GM19238 (cell line): ENCODE measurements around the gene HTR1D.
A peak's percentile ranks its signal among the peaks of the same experiment; 100 is the strongest.
"Not testable (repeated sequence)": the region's sequence is repeated elsewhere in the genome, so short reads cannot be mapped to it uniquely, and the experiment has no call there.

Experiments
- DNase-seq: peaks from one replicate; pipeline ENCODE4 v3.0.0; 2011; ENCODE audit warnings: low spot score; ENCODE audit not compliant: insufficient read length

The HTR1D gene

GRCh38 chr1:23221107-23221506, 3.8 kb upstream of the HTR1D start:
- no peak for DNase-seq

DNA sequence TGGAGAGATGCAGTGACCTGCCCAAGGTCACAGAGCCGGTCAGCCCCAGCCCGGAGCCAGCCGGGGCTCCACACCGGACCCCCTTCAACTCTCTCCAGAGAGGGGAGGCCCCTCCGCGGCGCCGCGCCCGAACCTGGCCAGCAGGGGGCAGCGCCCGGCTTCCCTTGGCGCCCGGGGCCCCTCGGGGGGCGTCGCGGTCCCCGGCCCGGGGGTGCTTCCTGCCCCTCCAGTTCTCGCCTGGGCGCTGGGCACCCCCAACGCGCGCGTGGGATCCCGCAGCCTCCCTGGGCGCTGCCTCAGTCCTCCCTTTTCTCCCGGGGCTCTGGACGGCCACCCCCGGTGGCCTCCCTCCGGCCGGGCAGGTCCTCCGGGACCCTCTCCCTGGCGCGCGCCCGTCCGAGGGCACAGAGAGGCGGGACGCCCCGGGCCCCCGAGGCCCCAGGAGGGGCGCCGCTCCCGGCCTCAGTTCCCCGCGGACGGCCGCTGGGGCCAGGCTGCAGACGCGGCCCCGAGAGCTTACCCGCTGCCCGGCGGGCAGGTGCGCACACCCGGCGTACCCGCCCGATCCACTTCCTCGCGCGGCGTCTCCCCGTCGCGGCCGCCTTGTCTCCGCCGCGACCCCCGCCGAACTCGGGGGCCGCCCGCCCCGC, 406 bp downstream of the HTR1D start:
- DNase-seq, result peak; percentile 29

- DNase-seq, result no peak
Observed at GRCh38 chr1:23215751-23216449, 1.4 kb downstream of the HTR1D start.

DNA sequence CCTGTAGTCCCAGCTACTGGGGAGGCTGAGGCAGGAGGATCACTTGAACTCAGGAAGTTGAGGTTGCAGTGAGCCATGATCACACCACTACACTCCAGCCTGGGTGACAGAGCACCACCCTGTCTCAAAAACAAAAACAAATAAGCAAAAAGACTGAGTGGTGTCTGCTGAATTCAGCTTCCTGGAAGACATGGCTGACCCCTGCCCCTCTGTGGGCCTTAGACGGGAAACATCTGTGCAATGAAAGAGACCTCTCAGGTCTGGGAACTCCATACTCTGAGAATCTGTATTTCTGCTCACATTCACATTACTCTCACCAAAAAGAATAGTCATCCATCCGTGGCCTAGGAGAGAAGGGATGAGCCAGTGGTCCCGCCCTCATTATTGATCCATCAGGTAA, 2.0 kb downstream of the HTR1D start:
- DNase-seq, result no peak

DNA sequence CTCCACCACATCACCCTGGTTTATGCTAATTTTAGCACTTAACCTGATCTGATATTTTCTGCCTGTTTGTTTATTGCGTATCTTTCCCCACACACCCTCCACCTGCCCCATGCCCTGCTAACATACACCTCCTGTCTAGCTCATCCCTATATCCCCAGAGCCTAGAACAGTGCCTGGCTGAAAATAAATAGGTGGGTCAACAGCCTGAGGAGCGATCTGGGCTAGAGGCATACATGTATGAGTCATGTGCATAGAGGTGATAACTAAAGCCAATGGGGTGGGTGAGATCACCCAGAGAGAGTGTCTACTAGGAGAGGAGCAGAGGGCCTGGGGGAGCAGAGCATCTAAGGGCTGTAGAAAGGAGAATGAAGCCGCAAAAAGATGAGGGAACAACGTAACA, 2.7 kb downstream of the HTR1D start:
- no peak for DNase-seq

DNA sequence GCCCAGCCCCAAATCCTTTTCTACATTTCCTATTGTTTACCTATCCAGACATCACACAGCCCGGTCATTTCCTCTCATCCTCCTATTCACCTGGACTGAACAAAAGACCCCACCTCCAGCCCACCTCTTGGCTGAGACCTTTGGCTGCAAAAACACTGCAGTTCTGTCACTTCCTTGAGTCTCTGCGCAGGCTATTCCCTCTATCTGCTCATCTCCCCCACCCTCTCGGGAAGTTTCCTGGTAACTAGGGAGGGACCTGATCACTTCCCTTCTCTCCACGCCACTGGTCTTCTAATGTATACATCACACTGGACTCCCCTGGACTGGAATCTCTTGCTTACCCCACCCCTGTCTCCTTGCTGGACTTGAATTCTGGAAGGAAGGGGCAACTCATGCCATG, 5.3 kb downstream of the HTR1D start:
- DNase-seq, result no peak

GRCh38 chr1:23210963-23211362, 6.3 kb downstream of the HTR1D start:
- no peak for DNase-seq

DNA sequence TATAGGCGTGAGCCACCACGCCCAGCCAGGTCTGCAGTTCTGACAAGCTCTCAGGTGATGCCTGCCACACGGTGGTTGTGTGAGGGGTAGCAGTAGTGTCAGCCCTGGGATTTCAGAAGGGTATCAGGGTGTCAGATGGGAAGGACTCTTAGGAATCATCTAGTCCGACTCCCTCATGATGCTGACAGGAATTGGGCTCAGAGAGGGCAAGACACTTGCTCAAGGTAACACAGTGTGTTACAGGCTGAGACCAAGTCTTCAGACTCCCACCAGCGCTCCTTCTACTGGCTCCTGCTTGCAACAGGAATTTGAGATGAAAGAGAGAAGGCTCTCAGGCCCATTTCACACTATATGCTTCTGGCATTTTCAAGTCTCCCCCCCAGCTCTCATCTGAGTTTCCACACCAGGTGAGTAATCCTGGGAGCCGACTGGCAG, 6.9 kb downstream of the HTR1D start:
- no peak for DNase-seq

GRCh38 chr1:23209770-23210169, 7.5 kb downstream of the HTR1D start:
- DNase-seq, result no peak

GRCh38 chr1:23208527-23208926, 8.8 kb downstream of the HTR1D start:
- no peak for DNase-seq

DNA sequence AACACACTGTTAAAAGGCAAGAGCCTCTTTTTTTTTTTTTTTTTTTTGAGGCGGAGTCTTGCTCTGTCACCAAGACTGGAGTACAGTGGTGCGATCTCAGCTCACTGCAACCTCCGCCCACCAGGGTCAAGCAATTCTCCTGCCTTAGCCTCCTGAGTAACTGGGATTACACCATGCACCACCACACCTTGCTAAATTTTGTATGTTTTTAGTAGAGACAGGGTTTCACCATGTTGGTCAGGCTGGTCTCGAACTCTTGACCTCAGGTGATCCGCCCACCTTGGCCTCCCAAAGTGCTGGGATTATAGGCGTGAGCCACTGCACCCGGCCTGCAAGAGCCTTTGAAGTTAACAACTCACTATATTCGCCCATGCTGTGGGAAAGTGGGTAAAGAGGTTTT, 9.6 kb downstream of the HTR1D start:
- DNase-seq, result not testable (repeated sequence)

DNA sequence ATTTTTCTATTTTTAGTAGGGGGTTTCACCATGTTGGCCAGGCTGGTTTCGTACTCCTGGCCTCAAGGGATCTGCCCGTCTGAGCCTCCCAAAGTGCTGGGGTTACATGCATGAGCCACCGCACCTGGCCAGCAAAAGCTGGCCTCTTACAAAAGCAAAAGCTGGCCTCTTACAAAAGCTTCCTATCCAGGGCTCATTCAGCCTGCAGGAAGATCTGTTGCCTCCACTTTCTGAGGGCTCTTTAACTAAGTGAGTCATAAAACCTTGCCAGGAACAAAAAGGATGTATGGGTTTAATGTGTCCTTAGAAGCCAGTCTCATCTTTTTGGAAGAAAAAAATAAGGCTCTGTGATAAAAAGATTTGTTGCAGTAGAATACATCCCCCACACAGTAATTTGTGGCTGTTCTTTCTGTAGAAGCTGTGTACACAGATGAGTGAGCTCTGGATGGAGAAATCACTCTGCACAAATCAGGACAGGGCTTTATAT, 15.0 kb downstream of the HTR1D start:
- no peak for DNase-seq

DNA sequence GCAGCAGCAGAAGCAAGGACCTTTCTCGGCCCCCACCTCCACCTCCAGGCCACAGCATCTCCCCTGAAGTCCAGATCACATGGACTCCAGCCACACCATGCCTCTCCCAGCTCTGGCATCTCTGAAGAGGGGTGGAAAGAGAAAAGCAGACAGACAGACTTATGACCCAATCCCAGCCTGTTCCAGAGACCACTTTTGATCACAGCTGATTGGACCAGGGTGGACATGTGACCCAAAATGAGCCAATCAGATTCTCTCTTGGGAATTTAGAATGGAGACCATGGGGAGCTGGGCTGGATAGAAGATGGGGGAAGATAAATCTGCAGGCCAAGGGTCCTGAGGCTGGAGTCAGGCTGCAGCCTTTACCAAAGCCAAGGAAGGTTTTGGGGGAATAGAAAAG, 16.4 kb downstream of the HTR1D start:
- no peak for DNase-seq

- DNase-seq, result no peak
Observed at GRCh38 chr1:23198373-23198772, 18.9 kb downstream of the HTR1D start.

DNA sequence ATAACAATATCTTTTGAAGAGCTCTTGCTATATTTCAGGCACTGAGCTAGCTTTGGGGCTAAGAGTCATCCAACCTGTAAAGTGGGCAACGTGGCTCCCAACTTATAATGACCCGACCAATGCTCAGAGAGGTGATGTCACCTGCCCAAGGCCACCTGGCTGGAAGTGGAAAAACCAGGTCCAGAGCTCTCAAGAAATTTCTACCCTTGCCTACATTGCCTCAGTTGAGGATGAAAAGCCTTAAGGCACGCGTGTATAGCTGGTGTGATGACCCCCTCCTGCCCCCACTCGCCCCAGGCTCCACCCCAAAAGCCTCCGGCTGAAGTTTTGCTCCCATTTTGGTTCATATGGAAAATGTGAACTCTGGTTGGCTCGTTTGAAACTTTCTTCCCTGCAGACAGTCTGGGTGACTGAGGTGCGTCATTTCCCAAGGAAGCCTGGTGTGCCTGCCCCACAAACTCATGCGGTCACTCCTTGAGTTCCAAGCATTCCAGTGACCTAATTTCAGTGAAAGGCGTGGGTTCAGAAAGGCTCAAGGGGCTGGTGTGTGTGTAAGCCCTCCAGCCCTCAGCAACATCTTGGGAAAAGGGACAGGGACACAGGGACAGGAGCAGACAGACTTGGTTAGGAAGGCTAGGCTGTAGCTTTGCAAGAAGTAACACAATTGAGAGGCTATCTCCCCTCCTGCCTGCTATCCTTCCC, 20.5 kb downstream of the HTR1D start:
- DNase-seq, result no peak

GRCh38 chr1:23194119-23194984, 22.9 kb downstream of the HTR1D start:
- no peak for DNase-seq

GRCh38 chr1:23193391-23194118, 23.7 kb downstream of the HTR1D start:
- DNase-seq, result no peak

- no peak for DNase-seq
Observed at GRCh38 chr1:23191199-23191598, 26.1 kb downstream of the HTR1D start.

DNA sequence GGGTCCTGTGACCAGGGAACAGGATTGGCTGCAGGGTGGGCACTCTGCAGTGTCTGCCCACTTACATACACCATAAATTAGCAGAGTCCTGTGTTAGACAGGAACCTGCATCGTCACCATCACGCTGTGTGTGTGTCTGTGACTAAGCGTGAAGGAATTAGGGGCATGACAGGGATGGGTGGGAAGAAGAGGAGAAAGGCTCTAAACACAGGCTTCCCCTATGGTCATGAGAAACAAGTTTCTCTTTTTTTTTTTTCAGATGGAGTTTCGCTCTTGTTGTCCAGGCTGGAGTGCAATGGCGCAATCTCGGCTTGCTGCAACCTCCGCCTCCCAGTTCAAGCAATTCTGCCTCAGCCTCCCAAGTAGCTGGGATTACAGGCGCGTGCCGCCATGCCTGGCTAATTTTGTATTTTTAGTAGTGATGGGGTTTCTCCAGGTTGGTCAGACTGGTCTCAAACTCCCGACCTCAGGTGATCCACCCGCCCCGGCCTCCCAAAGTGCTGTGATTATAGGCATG, 28.3 kb downstream of the HTR1D start:
- DNase-seq, result not testable (repeated sequence)

- no peak for DNase-seq
Observed at GRCh38 chr1:23188434-23188884, 28.8 kb downstream of the HTR1D start.
